Epithelial cell of esophagus (primary cell): ENCODE measurements around the gene C14orf119.

Source experiments
- DNase-seq: peaks from one replicate; pipeline ENCODE4 v3.0.0; 2010; ENCODE audit warnings: low read depth
- H3K4me3 ChIP-seq: 2 replicates; pipeline ENCODE4 v1.5.1; 2011; ENCODE audit warnings: mild to moderate bottlenecking, low read length, control low read depth
- CTCF ChIP-seq: IDR thresholded peaks from 2 replicates; pipeline ENCODE4 v1.5.1; 2011; ENCODE audit warnings: low read depth, mild to moderate bottlenecking, low read length, control low read depth, inconsistent platforms; ENCODE audit not compliant: insufficient read depth; ENCODE audit errors: missing control alignments

C14orf119 gene

DNA sequence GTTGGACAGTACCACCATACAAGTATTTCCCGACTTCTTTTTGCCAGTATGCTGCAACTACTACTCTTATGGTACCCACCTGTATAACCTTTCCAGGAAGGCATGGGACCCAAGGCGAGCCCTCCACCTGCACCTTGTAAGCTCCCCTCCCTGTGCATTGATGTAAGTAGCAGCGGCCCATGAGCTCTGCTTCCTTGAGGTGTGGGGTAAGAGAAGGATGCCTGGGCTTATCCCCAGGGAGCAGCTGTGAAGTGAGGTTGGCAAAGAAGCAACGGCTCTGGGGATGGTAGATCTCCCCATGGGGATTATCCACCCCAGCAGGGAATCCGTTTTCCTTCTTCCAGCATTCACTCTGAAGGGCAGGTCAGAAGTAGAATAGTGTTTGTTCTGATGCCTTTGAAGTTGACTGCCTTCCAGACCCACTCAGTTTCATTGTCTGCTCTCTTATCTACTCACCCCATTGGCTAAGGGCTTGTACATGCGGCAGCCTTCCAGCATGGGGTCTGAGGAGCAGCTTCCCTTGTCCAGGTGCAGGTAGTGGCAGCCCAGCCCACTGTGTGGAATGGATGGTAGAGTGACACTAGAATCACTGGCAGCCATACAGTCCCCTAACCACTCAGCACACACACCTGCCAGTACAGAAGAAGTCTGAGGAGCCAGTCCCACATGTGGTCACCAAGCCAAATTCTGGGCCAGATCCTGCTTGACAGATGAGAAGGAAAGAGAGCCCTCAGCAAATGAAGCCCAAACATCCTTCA lies 6.1 kb downstream of the C14orf119 start:
- H3K4me3 ChIP-seq, result no peak overlapping the region
- TF ChIP-seq CTCF, result no peak
- no peak for DNase-seq

DNA sequence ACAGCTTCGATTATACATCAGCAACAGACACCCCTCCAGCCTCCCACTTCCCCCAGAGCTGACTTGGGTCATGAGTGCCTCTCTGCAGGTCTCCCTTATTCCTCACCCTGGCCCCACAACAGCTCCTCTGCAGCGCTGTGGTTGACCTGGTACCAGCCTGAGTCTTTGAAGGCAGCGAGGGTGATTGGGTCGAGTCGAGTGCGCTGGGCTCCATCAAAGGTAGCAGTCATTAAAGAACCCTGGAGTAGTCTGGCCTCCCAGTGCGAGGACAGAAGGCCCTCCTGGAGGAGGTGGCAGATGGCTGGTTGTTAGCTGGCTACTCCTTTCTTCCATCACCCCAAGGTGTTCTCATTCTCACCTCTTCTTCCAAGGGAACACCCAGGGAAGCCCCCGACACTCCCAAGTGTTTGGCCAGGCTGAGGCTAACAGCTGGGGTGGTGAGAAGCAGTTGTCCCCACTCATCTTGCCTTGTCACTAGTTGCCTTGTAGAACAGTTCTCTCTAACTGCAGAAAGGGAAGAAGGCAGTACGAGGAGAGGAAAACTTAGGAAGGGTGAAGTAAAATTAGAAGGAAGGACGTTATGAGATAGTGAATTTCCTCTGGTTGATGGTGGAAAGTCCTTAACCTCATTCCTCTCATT lies 6.8 kb downstream of the C14orf119 start:
- no peak for TF ChIP-seq CTCF
- no peak for DNase-seq
- no peak overlapping the region for H3K4me3 ChIP-seq

- no peak for TF ChIP-seq CTCF
- DNase-seq, result no peak
- H3K4me3 ChIP-seq, result no peak overlapping the region
Measured at GRCh38 chr14:23102801-23103200, 7.5 kb downstream of the C14orf119 start.

GRCh38 chr14:23103581-23103980 lies 8.3 kb downstream of the C14orf119 start:
- no peak overlapping the region for H3K4me3 ChIP-seq
- TF ChIP-seq CTCF, result no peak
- DNase-seq, result no peak

- H3K4me3 ChIP-seq, result no peak overlapping the region
- TF ChIP-seq CTCF, result no peak
- DNase-seq, result no peak
Measured at GRCh38 chr14:23104070-23104590, 8.8 kb downstream of the C14orf119 start.

DNA sequence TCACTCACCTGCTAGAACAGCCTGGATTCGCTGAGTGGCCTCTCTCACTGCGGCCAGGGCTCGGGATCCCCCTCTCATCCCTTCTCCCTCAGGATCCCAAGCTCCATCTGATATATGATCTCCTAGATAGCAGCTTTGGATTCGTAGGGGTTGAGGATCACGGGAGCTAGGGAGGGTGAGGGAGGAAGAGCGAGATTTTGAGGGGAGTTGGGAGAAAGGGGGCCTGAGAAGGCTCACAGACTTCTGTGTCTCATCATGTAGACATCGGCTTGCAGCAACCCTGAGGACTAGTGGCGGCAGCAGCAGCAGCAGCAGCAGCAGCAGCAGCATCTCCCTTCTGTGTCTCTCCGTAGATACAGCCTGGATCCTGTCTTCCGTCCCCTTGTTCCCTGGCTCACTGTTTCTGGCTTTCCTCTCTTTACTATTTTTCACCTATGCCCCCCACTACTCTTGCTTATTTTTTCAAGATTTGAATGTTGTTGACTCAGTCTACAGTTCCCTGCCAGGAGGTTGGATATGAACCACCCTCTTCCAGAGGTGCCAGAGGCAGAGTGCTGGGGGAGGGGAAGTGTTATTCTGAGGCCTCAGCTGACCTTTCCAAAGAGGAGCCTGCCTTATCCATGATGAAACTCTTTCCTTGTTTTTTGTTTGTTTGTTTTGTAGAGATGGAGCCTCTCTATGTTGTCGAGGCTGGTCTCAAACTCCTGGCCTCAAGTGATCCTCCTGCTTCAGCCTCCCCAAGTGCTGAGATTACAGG lies 9.5 kb downstream of the C14orf119 start, which contains the start of gene CIROP:
CIROP (minus strand) TSS at position 399 of the 757 bp plus-strand sequence; CDS start at position 330, 69 bp downstream.
- TF ChIP-seq CTCF, result no peak
- no peak within 1 kb of the TSS for H3K4me3 ChIP-seq
- no peak for DNase-seq
